Esophagus squamous epithelium (tissue), 4 donors: Measurements from ENCODE around the gene LMNTD2.

Experiments used
- CTCF ChIP-seq, 6 experiments: fragments of 450-650 bp in 4 of 6; fragments of 200-600 bp in 2 of 6; sonication (generic) in 2 of 6; IDR thresholded peaks; one replicate each; pipeline ENCODE4 v1.5.1; 2016 to 2019; ENCODE audit warnings: antibody characterized with exemption in 6 of 6, mild to moderate bottlenecking in 4 of 6, moderate library complexity in 4 of 6
- POLR2A ChIP-seq, 4 donors: fragments of 450-650 bp; IDR thresholded peaks; one replicate each; pipeline ENCODE4 v1.6.1; 2017; ENCODE audit warnings: antibody characterized with exemption in 4 of 4, mild to moderate bottlenecking in 4 of 4, moderate library complexity in 3 of 4

GRCh38 chr11:504994-505344, 55.6 kb downstream of the LMNTD2 start:
- no peak for TF ChIP-seq CTCF (IDR thresholded peaks at IDR 0.05)
- no peak for TF ChIP-seq POLR2A (IDR thresholded peaks at IDR 0.05)
